ENCODE data around the gene ODF2. TPM values are rescaled to one million over a fixed set of nuclear protein-coding genes. Genes with fewer than 3 reads are reported as not detected.

ODF2 gene
- total and polyA plus RNA-seq, 2 experiments from 2014 or later, result 17.5 to 26.9 TPM

DNA sequence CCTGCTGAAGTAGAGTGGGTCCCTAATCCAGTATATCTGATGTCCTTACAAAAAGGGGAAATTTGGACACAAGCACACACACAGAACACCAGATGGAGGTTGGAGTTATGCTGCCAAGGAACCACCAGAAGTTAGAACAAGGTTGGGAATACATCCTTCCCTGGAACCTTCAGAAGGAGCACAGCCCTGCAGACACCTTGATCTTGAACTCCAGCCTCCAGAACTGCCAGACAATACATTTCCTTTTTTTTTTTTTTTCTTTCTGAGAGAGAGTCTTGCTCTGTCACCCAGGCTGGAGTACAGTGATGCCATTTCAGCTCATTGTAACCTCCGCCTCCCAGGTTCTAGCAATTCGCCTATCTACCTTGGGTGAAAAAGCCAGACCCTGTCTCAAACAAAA, 7.1 kb upstream of the ODF2 start (continued):
- TF ChIP-seq ZNF114 (CRISPR knock-in tag; IDR thresholded peaks at IDR 0.05) (no peak), CREB1 (CRISPR knock-in tag; IDR thresholded peaks at IDR 0.05; ENCODE audit: low read depth) (no peak)

DNA sequence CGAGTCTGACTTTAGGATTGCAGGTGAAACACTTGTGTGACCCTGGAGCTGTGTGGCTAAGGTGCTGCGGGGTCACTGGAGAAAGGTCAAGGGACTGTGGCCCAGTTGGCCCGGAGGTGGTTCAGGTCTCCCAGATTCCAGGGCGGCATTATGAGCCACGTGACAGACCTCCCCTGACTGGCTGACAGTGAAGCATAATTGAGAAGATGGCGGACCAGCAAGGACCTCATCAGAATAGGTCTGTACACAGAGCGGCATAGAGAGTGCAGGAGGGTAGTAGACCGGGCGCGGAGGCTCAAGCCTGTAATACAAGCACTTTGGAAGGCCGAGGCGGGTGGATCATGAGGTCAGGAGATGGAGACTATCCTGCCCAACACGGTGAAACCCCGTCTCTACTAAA, 815 bp upstream of the ODF2 start:
- H3K27me3 ChIP-seq (ENCODE audit: insufficient read depth), result peaks cover 31% of the 10 kb centered on the region
- H3K9me2 ChIP-seq (ENCODE audit: insufficient read depth), result no peaks in the 10 kb centered on the region
- peaks cover 9% of the 10 kb centered on the region; the same call in 1 of the 2 replicates for H3F3A ChIP-seq (replicated peaks; ENCODE audit: low read depth)
- TF ChIP-seq, protein P1, sequence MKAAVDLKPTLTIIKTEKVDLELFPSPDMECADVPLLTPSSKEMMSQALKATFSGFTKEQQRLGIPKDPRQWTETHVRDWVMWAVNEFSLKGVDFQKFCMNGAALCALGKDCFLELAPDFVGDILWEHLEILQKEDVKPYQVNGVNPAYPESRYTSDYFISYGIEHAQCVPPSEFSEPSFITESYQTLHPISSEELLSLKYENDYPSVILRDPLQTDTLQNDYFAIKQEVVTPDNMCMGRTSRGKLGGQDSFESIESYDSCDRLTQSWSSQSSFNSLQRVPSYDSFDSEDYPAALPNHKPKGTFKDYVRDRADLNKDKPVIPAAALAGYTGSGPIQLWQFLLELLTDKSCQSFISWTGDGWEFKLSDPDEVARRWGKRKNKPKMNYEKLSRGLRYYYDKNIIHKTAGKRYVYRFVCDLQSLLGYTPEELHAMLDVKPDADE (IDR thresholded peaks at IDR 0.05), result no peak
- TF ChIP-seq JUNB (IDR thresholded peaks at IDR 0.05; ENCODE audit: unreplicated experiment), result no peak
- TF ChIP-seq EZH2 (IDR thresholded peaks at IDR 0.05; ENCODE audit: low read depth, unreplicated experiment), result no peak
- no peak for TF ChIP-seq POLR2AphosphoS5 (IDR thresholded peaks at IDR 0.05; ENCODE audit: low read depth)
- TF ChIP-seq, protein P2, sequence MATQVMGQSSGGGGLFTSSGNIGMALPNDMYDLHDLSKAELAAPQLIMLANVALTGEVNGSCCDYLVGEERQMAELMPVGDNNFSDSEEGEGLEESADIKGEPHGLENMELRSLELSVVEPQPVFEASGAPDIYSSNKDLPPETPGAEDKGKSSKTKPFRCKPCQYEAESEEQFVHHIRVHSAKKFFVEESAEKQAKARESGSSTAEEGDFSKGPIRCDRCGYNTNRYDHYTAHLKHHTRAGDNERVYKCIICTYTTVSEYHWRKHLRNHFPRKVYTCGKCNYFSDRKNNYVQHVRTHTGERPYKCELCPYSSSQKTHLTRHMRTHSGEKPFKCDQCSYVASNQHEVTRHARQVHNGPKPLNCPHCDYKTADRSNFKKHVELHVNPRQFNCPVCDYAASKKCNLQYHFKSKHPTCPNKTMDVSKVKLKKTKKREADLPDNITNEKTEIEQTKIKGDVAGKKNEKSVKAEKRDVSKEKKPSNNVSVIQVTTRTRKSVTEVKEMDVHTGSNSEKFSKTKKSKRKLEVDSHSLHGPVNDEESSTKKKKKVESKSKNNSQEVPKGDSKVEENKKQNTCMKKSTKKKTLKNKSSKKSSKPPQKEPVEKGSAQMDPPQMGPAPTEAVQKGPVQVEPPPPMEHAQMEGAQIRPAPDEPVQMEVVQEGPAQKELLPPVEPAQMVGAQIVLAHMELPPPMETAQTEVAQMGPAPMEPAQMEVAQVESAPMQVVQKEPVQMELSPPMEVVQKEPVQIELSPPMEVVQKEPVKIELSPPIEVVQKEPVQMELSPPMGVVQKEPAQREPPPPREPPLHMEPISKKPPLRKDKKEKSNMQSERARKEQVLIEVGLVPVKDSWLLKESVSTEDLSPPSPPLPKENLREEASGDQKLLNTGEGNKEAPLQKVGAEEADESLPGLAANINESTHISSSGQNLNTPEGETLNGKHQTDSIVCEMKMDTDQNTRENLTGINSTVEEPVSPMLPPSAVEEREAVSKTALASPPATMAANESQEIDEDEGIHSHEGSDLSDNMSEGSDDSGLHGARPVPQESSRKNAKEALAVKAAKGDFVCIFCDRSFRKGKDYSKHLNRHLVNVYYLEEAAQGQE (IDR thresholded peaks at IDR 0.05; ENCODE audit: unreplicated experiment), result no peak
- TF ChIP-seq STAT1 (IDR thresholded peaks at IDR 0.05; ENCODE audit: unreplicated experiment), result no peak
- TF ChIP-seq ZNF331 (CRISPR knock-in tag; IDR thresholded peaks at IDR 0.05; ENCODE audit: low read depth), result no peak
- TF ChIP-seq EZH2phosphoT487 (IDR thresholded peaks at IDR 0.05; ENCODE audit: unreplicated experiment), result no peak
- no peak for TF ChIP-seq ZNF114 (CRISPR knock-in tag; IDR thresholded peaks at IDR 0.05)
- Mint-ChIP-seq H3K9me3 (no peaks in the 10 kb centered on the region), H3K36me3 (ENCODE audit: low read depth) (peaks cover 10% of the 10 kb centered on the region), H3K27me3 (ENCODE audit: insufficient read depth, low read depth, poor library complexity) (peaks cover 35% of the 10 kb centered on the region), H3K27ac (no peak overlapping the region), H3K4me1 (peaks cover 12% of the 10 kb centered on the region), H3K4me3 (peak overlapping the region; percentile 81; the same call in 2 of the 3 replicates)
- H3K4me1 ChIP-seq (ENCODE audit: insufficient read depth), result peaks cover 10% of the 10 kb centered on the region; the same call in 1 of the 2 replicates
- H3K4me3 ChIP-seq, result no peak overlapping the region
- no peak overlapping the region for H3K4me2 ChIP-seq
- ATAC-seq (no peak), DNase-seq (ENCODE audit: low spot score) (no peak)
- no peaks in the 10 kb centered on the region for H3K79me2 ChIP-seq (replicated peaks; ENCODE audit: insufficient read depth)
- H3K36me3 ChIP-seq (ENCODE audit: insufficient read depth), result peaks cover 5% of the 10 kb centered on the region; the same call in 1 of the 2 replicates
- H2AFZ ChIP-seq, result peak overlapping the region; percentile 63; the same call in 1 of the 2 replicates
- H4K20me1 ChIP-seq (replicated peaks; ENCODE audit: insufficient read depth), result peaks cover 16% of the 10 kb centered on the region; the same call in 1 of the 2 replicates
- no peak overlapping the region for H3K27ac ChIP-seq (ENCODE audit: low read depth)

All from GM23338 (cell line).